Fibroblast of skin of back (primary cell): Measurements from ENCODE around the gene NLRP11. TPM values are rescaled to one million over a fixed set of nuclear protein-coding genes. Genes with fewer than 3 reads are reported as not detected.

Source experiments
- DNase-seq: peaks from one replicate; pipeline ENCODE4 v3.0.0-alpha.2; 2013
- polyA plus RNA-seq, 2 experiments: library from polyadenylated mRNA; unstranded; fragments of 120-200 nt; gene quantifications; one replicate each; pipeline ENCODE4 v1.2.1, GENCODE V29; 2013; ENCODE audit not compliant: insufficient read length in 2 of 2

Gene NLRP11
- polyA plus RNA-seq (2013, experiment 1 of 2; ENCODE audit: insufficient read length), result not detected
- polyA plus RNA-seq (2013, experiment 2 of 2; ENCODE audit: insufficient read length), result not detected

GRCh38 chr19:55831846-55832245 lies at the start of gene NLRP11:
NLRP11 (minus strand) TSS chr19:55831999; CDS start chr19:55818174, 13,825 bp downstream.
- DNase-seq, result no peak

- no peak for DNase-seq
These were observed 45.4 kb upstream of the NLRP11 start for GRCh38 chr19:55877211-55877610.

- no peak for DNase-seq
These were observed 38.9 kb upstream of the NLRP11 start for GRCh38 chr19:55870736-55871135.

GRCh38 chr19:55867101-55867500 lies 35.3 kb upstream of the NLRP11 start:
- DNase-seq, result no peak

- DNase-seq, result no peak
These were observed 34.7 kb upstream of the NLRP11 start for GRCh38 chr19:55866521-55866920.

GRCh38 chr19:55858969-55859368 lies 27.2 kb upstream of the NLRP11 start:
- no peak for DNase-seq

GRCh38 chr19:55858401-55858800 lies 26.6 kb upstream of the NLRP11 start:
- DNase-seq, result no peak

GRCh38 chr19:55857974-55858373 lies 26.2 kb upstream of the NLRP11 start:
- DNase-seq, result no peak

GRCh38 chr19:55857149-55857548 lies 25.4 kb upstream of the NLRP11 start:
- DNase-seq, result no peak

GRCh38 chr19:55855160-55855559 lies 23.4 kb upstream of the NLRP11 start:
- no peak for DNase-seq

- DNase-seq, result no peak
These were observed 7.1 kb upstream of the NLRP11 start for GRCh38 chr19:55838906-55839305.

GRCh38 chr19:55838251-55838650 lies 6.5 kb upstream of the NLRP11 start:
- DNase-seq, result no peak

- no peak for DNase-seq
These were observed 4.5 kb upstream of the NLRP11 start, which contains the start of gene NLRP4 for GRCh38 chr19:55836340-55836739. NLRP4 (plus strand) TSS chr19:55836540; CDS start chr19:55852081, 15,541 bp downstream.

GRCh38 chr19:55832676-55833075 lies 877 bp upstream of the NLRP11 start:
- no peak for DNase-seq

GRCh38 chr19:55830656-55831055 lies 1.1 kb downstream of the NLRP11 start:
- DNase-seq, result no peak

GRCh38 chr19:55820037-55820436 lies 11.8 kb downstream of the NLRP11 start:
- DNase-seq, result no peak

GRCh38 chr19:55813906-55814305 lies 17.9 kb downstream of the NLRP11 start:
- DNase-seq, result no peak

- DNase-seq, result no peak
These were observed 19.4 kb downstream of the NLRP11 start for GRCh38 chr19:55812449-55812848.

GRCh38 chr19:55811340-55811739 lies 20.5 kb downstream of the NLRP11 start:
- no peak for DNase-seq

GRCh38 chr19:55809381-55810058 lies 22.3 kb downstream of the NLRP11 start:
- peak; percentile 16 for DNase-seq

GRCh38 chr19:55802281-55802680 lies 29.5 kb downstream of the NLRP11 start:
- no peak for DNase-seq

GRCh38 chr19:55801416-55801815 lies 30.4 kb downstream of the NLRP11 start:
- no peak for DNase-seq

- DNase-seq, result no peak
These were observed 36.8 kb downstream of the NLRP11 start for GRCh38 chr19:55795021-55795420.

GRCh38 chr19:55781112-55781511 lies 50.7 kb downstream of the NLRP11 start:
- DNase-seq, result no peak

GRCh38 chr19:55778331-55778730 lies 53.5 kb downstream of the NLRP11 start:
- DNase-seq, result no peak
